Stimulated activated CD4-positive, alpha-beta T cell treated with anti-CD3 and anti-CD28 coated beads, TNF-alpha, amount 100 ng/mL, for 48 hours (primary cell): Measurements from ENCODE around the gene KCNH1.

Experiments used
- DNase-seq, 3 donors: peaks; one replicate each; pipeline ENCODE4 v3.0.0-alpha.2; 2020; ENCODE audit warnings: low read depth in 3 of 3

KCNH1 gene

GRCh38 chr1:210866532-210866931 lies 267.4 kb downstream of the KCNH1 start:
- DNase-seq = no peak

GRCh38 chr1:210857705-210858104 lies 276.2 kb downstream of the KCNH1 start:
- DNase-seq = no peak

DNA sequence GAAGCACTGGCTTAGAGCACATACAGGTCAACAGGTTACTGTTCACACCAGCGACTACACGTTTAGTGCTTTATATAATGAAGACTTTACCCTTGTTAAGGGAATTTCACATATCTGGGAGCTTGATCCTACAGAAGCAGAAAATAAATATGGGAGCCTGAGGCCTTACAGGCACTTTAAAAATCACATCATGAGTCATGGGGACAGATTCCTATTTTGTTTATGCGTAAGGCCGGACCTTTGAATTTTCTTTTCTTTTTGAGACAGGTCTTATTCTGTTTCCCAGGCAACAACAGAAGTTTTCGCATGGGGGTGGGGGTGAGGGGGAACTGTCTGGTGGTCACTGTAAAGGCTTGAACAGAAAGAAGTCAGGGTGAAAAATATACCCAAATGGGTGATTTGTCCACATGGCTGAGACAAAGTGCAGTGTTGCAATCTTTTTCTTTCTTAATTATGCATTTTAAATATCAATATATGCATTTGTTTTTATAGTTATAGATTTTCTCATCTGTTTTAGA lies 276.7 kb downstream of the KCNH1 start:
- no peak for DNase-seq

- DNase-seq = no peak
These were observed 278.5 kb downstream of the KCNH1 start for GRCh38 chr1:210855440-210855839.

DNA sequence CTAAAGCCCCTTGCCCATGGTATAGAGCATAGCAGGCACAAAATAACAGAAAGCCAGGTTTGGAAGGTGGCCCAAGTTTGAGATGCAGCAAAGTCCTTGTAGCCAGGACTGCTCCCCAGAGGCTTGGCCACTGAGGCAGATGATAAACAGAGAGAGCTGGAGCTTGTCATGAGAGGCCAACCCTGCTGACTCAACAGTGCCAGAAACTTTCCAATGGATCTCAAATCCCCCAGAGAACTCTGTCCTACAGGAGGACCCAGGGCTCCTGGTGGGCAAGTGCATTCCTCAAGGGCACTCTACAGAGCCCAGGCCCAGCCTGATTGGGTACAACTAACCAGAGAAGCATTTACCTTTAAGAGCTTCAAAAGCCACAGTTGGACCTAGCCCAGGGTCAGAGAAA lies 280.7 kb downstream of the KCNH1 start:
- DNase-seq = no peak

GRCh38 chr1:210850556-210850955 lies 283.4 kb downstream of the KCNH1 start:
- no peak for DNase-seq

GRCh38 chr1:210848474-210848873 lies 285.5 kb downstream of the KCNH1 start:
- no peak for DNase-seq

DNA sequence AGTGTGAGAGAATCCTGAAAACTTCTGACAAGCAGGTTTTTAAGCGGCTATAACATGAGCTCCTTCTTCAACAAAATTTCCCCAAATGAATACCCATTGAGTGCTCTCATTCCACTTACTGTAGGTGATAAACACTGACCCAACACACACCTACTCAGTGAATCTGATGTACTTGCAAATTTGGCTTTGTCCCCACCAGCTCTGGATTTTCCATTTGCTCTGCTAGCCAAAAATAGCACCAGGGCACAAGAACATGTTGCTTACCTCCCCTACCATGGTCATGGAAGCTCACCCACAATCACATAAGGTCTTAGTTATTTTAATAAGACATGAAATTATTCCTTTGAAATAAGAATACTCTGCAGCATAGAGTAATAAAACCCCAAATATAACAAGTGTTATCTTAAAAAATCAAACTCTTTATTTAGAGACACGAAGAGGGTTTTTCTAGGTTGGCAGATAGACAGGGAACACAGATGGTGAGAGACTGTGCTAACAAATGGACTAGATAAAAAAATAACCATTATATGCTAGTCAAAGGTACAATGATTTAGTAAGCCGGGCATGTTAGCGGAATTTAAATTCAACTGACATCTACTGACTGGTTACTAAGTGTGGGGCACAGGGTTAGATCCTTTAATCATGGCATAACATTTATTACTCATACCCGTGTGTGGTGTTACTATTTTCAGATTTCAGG lies 291.9 kb downstream of the KCNH1 start:
- no peak for DNase-seq

- no peak for DNase-seq
These were observed 303.6 kb downstream of the KCNH1 start for GRCh38 chr1:210830034-210831028.

DNA sequence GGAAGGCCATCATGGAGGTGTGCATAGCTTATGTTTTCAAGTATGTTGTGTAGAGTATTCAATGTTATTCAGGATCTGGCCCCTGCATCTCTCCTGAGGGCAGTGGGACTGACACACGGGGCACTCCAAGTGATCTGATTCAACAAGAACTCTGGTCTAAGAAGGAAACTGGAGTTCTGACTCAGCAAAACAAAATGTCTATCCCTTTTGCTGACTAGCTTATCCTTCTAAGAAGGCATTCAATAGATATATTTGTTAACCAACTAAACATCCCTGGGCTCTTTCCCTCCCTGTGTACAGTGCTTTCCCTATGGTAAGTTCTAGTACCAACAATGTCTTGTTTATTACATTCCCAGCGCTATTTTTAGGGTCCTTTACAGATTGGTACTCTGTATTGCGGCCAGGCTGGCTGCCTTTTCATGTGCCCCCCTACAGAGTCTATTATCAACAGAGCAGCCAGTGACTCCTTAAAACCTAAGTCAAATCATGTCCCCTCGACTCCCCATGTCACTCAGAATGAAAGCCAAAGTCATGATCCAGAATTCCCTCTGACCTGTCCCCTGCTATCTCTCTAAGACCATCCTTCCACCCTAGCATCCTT lies 304.9 kb downstream of the KCNH1 start:
- DNase-seq = no peak

- DNase-seq = no peak
These were observed 306.5 kb downstream of the KCNH1 start for GRCh38 chr1:210827481-210827880.

GRCh38 chr1:210826686-210827085 lies 307.3 kb downstream of the KCNH1 start:
- DNase-seq = no peak

DNA sequence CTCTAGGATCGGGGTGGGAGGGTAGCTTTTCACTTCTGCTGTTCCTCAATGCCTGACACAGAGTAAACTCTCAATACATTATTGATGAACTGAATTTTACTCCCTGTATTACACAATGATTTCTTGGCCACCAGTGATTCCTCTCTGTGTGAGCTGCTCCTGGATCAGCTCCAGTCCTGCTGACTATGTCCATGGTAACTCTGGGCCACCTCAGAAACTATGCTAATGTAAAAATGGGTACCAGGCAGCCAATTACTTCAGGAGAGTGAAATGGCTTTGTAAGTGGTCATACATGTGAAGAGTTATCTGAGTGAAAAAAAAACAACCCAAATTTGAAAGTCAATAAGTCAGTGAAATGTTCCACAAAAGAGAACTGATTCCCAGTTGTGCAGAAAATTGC lies 311.0 kb downstream of the KCNH1 start:
- no peak for DNase-seq

DNA sequence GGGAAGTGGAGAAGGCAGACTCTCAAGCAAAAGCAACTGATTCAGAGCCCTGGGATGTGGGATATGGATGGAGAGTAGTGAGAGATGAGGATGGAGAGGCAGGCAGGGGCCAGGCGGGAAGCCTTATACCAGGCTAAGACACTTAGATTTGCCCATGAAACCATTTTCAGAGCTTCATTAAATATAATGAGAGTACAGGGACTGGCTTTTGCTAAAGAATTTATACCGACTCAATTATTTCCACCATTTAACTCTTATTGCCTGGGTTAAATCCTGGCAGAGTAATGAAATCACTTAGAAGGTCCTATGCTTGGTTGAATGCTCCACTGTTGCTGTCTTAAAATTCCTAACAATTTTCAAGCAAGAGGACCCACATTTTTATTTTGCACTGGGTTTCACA lies 311.7 kb downstream of the KCNH1 start:
- no peak for DNase-seq

DNA sequence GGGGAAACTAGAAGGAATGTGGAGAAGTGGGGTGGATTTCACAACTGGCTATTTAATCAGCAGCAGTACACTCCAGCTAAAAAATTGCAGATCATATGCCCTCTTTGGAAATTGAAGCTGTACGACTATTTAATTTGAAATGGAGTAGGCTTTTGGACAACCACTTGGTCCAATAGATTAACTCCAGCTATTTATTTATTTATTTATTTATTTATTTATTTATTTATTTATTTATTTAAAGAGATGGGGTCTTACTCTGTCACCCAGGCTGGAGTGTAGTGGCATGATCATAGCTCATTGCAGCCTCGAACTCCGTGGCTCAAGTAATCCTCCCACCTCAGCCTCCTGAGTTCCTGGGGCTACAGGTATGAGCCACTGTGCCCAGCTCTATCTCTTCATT lies 312.3 kb downstream of the KCNH1 start:
- no peak for DNase-seq

DNA sequence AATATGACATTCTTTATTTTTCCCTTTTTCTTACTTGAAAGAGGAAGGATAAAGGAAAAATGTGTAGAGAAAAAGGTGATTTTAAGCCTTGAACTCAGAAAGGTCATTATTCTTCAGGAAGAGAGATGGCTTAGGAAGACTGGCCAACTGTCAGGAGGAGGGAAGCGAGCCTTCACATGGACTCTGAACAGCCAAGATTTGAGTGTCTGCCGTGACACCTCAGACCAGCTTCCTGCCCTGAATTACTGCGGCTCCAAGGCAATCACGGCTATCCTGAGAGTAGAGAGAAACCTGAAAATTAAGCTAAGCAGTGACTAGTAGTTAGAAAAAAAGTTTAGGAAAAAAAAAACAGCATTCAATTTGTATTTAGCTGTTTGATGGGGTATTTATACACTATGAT lies 314.7 kb downstream of the KCNH1 start:
- no peak for DNase-seq

DNA sequence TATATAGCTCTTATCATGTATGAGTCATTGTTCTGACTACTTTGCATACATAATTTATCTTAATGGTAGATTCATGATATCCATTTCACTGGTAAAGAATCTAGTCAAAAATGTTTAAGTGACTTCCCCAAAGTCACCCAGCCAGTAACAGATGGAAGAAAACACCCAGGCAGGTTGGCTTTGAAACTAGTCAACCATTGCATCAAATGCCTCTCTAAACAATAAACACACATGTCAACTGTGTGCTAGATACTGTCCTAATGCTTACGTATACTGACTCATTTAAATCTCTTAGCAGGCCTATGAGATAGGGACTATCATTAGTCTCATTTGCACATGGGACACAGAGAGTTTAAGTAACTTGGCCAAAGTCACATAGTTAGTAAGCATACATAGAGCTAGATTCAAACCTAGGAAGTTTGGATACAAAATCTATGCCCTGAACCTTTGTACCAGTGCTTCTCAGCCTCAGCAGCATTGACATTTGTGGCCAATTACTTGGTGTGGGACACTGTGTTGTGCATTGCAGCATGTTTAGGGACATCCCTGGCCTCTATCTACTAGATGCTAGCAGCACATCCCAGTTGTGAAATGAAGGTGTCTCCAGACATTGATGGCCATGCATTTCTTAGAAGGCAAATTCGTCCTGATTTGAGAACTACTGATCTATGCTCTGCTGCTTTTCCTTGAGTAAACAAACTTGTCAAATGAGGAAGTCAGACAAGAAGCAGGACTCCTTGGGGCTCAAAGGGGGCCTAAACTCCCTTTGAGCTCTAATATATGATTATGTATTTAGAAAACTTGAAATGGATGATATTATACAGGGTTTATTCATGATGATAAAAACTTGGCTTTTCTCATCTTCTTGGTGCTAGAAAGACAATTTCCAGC lies 316.3 kb downstream of the KCNH1 start:
- DNase-seq = no peak

DNA sequence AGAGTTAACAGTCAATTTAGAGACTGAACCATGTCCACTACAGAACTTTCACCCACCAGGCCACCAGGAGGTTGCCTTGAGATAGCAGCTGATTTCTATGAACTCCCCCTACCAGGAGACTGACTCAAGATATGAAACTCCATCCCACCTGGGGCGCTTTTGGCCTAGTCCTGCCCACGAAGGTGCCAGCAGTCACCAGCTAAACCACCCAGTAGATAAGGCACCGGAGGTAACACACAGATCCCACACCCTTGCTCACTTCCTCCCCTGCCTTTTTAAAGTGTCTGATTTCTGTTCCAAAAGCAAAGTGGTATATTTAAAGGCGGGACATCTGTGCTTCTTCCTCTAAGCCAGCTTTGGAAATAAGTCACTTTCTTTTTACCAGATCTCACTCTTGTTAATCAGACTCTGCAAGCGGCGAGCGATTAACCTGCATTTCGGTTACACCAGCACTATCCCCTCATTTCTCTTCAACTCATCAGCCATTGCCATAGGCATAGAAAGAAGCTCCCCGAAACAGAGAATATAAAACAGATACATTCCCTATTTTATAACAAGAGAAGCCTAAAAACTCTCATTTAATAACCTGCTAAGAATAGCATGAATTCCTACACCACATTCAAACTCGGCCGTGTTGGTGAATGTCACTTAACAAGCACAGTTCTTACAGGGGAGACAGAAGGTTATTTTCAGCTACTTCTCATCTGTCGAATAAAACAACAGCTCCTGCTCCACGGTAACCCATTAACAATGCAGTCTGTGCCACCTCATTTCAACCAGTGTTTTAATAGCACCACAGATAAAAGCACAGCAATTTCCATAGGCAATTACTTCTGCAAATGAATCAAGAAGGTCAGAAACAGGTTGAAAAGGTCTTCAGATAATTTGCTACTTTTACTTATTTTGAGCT lies 318.1 kb downstream of the KCNH1 start:
- DNase-seq = no peak

DNA sequence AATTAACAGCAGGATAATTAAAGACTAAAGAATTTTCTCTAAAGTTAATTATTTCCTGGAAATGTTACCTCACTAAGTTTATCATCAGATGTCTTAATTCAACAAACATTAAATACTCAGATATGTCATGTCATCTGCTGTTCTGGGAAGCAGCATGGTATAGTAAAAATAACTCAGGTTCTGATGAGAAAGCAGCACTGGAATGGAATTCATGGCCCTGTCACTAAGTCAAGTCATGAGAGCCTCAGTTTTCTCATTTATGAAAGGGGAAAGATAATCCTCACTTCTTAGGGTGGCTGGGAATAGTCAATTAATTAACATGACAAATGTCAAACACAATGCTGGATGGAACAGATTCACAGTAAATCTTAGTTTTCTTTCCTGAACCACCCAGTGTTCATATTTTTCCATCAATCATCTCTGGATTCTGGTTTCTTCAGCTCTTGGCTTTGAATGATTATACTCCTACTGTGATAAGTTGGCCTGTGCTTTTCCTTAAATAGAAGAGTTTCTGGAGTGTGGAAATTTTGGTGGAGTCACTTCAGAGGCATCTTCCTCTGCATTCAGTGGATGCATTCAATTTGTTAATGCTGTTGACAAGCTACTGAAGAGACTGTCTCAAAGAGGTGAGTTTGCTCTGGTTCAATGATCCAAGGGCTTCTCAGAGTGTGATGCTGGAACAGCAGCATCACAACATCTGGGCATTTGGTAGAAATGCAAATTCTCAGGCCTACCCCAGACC lies 319.4 kb downstream of the KCNH1 start:
- DNase-seq = no peak

DNA sequence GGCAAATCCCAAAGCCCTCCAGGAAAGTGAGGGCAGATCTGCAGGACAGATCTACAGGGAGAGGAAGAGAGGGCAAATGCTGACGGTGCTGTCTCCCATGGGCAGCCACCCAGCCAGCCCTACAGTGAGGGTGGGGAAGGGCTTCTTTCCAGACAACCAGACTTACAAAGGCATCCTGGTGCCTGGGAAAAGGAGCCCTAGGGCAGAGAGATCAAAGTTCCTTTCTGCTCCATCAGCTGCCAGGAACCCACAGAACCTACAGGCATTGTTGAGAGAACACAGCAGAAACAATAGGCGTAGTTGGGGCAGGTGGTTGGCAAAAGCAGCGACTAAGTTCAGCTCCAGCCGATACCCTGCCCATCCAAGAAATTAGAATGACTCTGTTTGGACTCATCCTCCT lies 332.4 kb downstream of the KCNH1 start:
- no peak for DNase-seq
